HAP-1 (cell line): ENCODE data around the gene IMMP2L.

Source experiments
- DNase-seq, 2 experiments: peaks; one replicate each; pipeline ENCODE4 v3.0.0-alpha.2; 2016 to 2020; ENCODE audit warnings: low spot score in 2 of 2
- H3K27me3 ChIP-seq: fragments of 250-450 bp; sonication (Bioruptor Pico); 2 replicates; pipeline ENCODE4 v1.5.1; 2020; ENCODE audit warnings: low read depth, mild to moderate bottlenecking, moderate library complexity
- H3K36me3 ChIP-seq: fragments of 250-450 bp; sonication (Bioruptor Pico); replicated peaks from 2 replicates; pipeline ENCODE4 v1.5.1; 2020; ENCODE audit warnings: mild to moderate bottlenecking
- H3K4me1 ChIP-seq: fragments of 250-450 bp; sonication (Bioruptor Pico); 2 replicates; pipeline ENCODE4 v1.5.1; 2020; ENCODE audit warnings: mild to moderate bottlenecking
- H3K4me3 ChIP-seq: fragments of 250-450 bp; sonication (Bioruptor Pico); 2 replicates; pipeline ENCODE4 v1.5.1; 2020; ENCODE audit warnings: mild to moderate bottlenecking, moderate library complexity
- H3K9me3 ChIP-seq: fragments of 250-450 bp; sonication (Bioruptor Pico); 2 replicates; pipeline ENCODE4 v1.5.1; 2020; ENCODE audit warnings: mild to moderate bottlenecking, moderate library complexity
- in situ Hi-C: fragments of 300-500 bp; cut with MboI; formaldehyde crosslinking; loops from 3 replicates; pipeline ENCODE4 v1.14.3; 2020; ENCODE audit warnings: low sequenced_read_pairs, inconsistent platforms, mixed read lengths

Gene IMMP2L

DNA sequence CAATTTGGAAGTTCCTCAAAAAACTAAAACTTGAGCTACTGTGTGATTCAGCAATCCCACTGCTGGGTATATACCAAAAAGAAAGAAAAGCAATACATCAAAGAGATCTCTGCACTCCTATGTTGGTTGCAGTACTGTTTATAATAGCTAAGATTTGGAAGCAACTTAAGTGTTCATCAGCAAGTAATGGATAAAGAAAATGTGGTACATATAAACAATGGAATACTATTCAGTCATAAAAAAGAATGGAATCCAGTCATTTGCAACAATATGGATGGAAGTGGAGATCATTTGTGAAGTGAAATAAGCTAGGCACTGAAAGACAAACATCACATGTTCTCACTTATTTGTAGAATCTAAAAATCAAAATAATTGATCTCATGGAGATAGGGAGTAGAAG is 16.5 kb upstream of the IMMP2L start:
- Histone ChIP-seq H3K27me3 (no peaks in the 10 kb centered on the region), H3K36me3 (no peaks in the 10 kb centered on the region), H3K9me3 (no peaks in the 10 kb centered on the region), H3K4me1 (no peaks in the 10 kb centered on the region), H3K4me3 (no peak overlapping the region)
- in situ Hi-C loops = no loop called here
- no peak for DNase-seq

- Histone ChIP-seq H3K27me3 (no peaks in the 10 kb centered on the region), H3K4me1 (no peaks in the 10 kb centered on the region), H3K36me3 (no peaks in the 10 kb centered on the region), H3K9me3 (no peaks in the 10 kb centered on the region; the same call in 1 of the 2 replicates), H3K4me3 (no peak overlapping the region)
- in situ Hi-C loops = no loop called here
- DNase-seq = no peak
Observed at GRCh38 chr7:111571720-111572119, 9.4 kb upstream of the IMMP2L start.

DNA sequence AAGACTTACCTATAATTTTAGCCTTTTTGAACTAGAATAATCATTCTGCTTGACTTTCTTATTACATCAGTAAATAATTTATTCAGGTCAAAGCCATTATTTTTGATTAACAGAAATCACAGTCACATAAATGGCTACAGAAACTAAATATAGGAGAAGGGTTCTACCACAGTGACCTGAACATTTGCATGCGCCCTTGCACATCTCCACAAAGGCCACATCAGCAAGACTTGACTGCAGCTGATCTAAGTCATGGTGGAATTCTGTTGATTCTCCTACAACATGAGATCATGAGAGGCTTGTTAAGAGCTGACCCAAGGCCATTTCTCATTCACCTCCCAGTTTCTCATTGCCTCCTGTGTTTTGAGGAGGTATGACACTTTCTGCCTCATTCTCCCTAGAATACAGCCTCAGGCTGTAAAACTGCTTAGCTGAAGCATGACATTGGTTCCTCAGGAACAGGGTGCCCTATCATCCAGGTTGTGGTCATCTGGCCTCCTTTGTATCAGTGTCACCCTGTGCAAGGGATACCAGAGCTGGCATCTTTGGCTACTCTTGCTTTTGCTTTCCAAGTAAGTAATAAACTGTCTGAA is 6.7 kb upstream of the IMMP2L start:
- Histone ChIP-seq H3K4me3 (no peak overlapping the region), H3K4me1 (0 out of 2 replicates have a peak, but pooled peaks cover 3% of the 10 kb centered on the region), H3K36me3 (no peaks in the 10 kb centered on the region), H3K27me3 (no peaks in the 10 kb centered on the region), H3K9me3 (no peaks in the 10 kb centered on the region; the same call in 1 of the 2 replicates)
- no peak for DNase-seq
- in situ Hi-C loops = no loop called here

DNA sequence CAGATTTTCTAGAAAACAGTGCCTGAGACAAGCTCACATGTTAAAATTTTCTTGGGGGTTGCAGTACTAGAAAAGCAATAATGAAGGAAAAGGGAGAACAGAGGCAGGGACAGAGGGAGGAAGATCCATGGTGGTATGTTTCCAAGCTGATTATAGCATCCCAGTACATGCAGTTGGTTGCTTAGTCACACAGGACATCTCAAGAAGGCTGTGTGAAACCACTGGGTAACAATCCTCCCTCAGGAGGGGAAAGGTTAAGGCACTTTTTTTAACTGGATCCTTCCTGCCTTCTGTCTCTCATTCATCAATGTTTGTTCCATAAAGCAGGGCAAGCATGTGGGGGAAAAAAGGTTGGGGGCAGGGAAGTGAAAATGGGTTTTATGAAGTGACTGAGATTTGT is 6.1 kb upstream of the IMMP2L start:
- Histone ChIP-seq H3K4me1 (0 out of 2 replicates have a peak, but pooled peaks cover 3% of the 10 kb centered on the region), H3K9me3 (no peaks in the 10 kb centered on the region; the same call in 1 of the 2 replicates), H3K36me3 (no peaks in the 10 kb centered on the region), H3K4me3 (no peak overlapping the region), H3K27me3 (no peaks in the 10 kb centered on the region)
- DNase-seq = no peak
- in situ Hi-C loops = no loop called here

DNA sequence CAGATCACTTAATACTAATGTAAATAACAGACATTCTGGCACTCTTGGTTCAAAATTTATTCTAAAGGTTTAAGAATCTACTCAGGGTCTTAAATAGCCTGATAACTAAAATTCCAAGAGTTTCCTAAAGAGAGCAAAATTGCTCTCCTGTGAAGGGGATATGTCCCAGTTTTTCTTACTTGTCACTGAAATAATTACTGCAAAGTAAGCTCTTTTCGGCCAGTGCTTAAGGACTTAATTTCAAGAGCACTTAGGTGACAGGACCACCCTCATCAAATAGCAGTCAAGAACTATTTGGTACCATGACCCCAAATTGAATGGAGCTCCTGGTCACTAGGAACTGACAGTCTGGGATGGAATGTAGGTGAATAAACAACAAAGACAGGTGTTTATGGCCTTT is 1.8 kb upstream of the IMMP2L start:
- in situ Hi-C loops = no loop called here
- no peaks in the 10 kb centered on the region for H3K27me3 ChIP-seq
- no peaks in the 10 kb centered on the region for H3K9me3 ChIP-seq
- H3K36me3 ChIP-seq = peaks cover 3% of the 10 kb centered on the region
- DNase-seq = no peak
- peaks cover 11% of the 10 kb centered on the region; the same call in 1 of the 2 replicates for H3K4me1 ChIP-seq
- no peak overlapping the region for H3K4me3 ChIP-seq

DNA sequence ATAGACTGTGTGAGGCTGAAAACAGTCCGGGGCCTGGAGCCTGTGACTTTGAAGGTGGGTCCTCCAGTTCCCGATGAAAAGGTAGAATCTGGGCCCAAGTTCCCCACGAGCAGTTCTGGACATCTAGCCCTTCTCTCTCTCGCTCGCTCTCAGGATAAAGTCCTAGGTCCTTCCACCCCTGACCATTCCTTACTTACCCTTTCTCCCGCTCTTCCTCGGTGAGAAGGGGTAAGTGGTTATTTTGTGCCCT is 713 bp downstream of the IMMP2L start:
- Histone ChIP-seq H3K27me3 (no peaks in the 10 kb centered on the region), H3K9me3 (no peaks in the 10 kb centered on the region), H3K4me3 (peak overlapping the region; percentile 60), H3K36me3 (peaks cover 11% of the 10 kb centered on the region), H3K4me1 (peaks cover 11% of the 10 kb centered on the region; the same call in 1 of the 2 replicates)
- in situ Hi-C loops = no loop called here
- peak in 1 of 2 experiments; percentile 7 for DNase-seq

- peaks cover 8% of the 10 kb centered on the region; the same call in 1 of the 2 replicates for H3K4me1 ChIP-seq
- no peaks in the 10 kb centered on the region for H3K9me3 ChIP-seq
- in situ Hi-C loops = no loop called here
- H3K27me3 ChIP-seq = no peaks in the 10 kb centered on the region
- peak overlapping the region; percentile 60 for H3K4me3 ChIP-seq
- H3K36me3 ChIP-seq = peaks cover 11% of the 10 kb centered on the region
- peak; percentile 8 to 15 for DNase-seq
Observed at GRCh38 chr7:111560773-111561653, 1.3 kb downstream of the IMMP2L start.

GRCh38 chr7:111558991-111559390 is 3.3 kb downstream of the IMMP2L start:
- in situ Hi-C loops = no loop called here
- Histone ChIP-seq H3K9me3 (no peaks in the 10 kb centered on the region), H3K4me3 (no peak overlapping the region), H3K36me3 (peaks cover 16% of the 10 kb centered on the region), H3K4me1 (peaks cover 8% of the 10 kb centered on the region; the same call in 1 of the 2 replicates), H3K27me3 (no peaks in the 10 kb centered on the region)
- no peak for DNase-seq

- H3K4me1 ChIP-seq = peaks cover 6% of the 10 kb centered on the region; the same call in 1 of the 2 replicates
- no peaks in the 10 kb centered on the region for H3K27me3 ChIP-seq
- H3K36me3 ChIP-seq = peaks cover 17% of the 10 kb centered on the region
- in situ Hi-C loops = no loop called here
- no peak overlapping the region for H3K4me3 ChIP-seq
- no peak for DNase-seq
- H3K9me3 ChIP-seq = no peaks in the 10 kb centered on the region
Observed at GRCh38 chr7:111556977-111557376, 5.3 kb downstream of the IMMP2L start.

DNA sequence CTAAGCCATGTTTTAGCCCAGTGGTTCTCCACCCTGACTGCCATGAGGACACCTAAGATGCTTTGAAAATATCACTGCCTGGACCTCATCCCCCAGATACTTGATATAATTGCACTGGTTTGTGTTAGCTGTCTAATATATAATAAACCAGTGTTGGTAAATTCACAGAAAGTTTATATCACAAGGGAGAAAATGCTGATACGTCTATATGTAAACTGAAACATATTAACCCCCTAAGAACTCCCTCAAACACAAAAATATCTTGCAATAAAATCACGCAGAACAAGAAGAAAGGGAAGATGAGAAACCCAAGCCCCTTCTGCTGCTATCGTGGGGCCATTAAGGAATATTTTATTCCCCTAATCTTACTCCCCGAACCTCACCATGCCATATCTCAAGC is 8.2 kb downstream of the IMMP2L start:
- H3K36me3 ChIP-seq = peaks cover 20% of the 10 kb centered on the region

GRCh38 chr7:111541067-111541466 is 21.2 kb downstream of the IMMP2L start:
- in situ Hi-C loops = no loop called here
- H3K36me3 ChIP-seq = no peaks in the 10 kb centered on the region; the same call in none of the 2 replicates
- no peaks in the 10 kb centered on the region for H3K27me3 ChIP-seq
- H3K9me3 ChIP-seq = no peaks in the 10 kb centered on the region
- no peaks in the 10 kb centered on the region for H3K4me1 ChIP-seq
- no peak overlapping the region for H3K4me3 ChIP-seq
- no peak for DNase-seq

More for the DNA sequence above, 8.2 kb downstream of the IMMP2L start:
- Histone ChIP-seq H3K9me3 (no peaks in the 10 kb centered on the region), H3K4me1 (no peaks in the 10 kb centered on the region), H3K4me3 (no peak overlapping the region), H3K27me3 (no peaks in the 10 kb centered on the region)
- no peak for DNase-seq
- in situ Hi-C loops = no loop called here

GRCh38 chr7:111540199-111540815 is 22.0 kb downstream of the IMMP2L start:
- H3K4me3 ChIP-seq = no peak overlapping the region
- in situ Hi-C loops = no loop called here
- H3K27me3 ChIP-seq = no peaks in the 10 kb centered on the region
- H3K4me1 ChIP-seq = no peaks in the 10 kb centered on the region
- no peak for DNase-seq
- H3K36me3 ChIP-seq = no peaks in the 10 kb centered on the region; the same call in none of the 2 replicates
- no peaks in the 10 kb centered on the region for H3K9me3 ChIP-seq

GRCh38 chr7:111537134-111537533 is 25.2 kb downstream of the IMMP2L start:
- Histone ChIP-seq H3K27me3 (no peaks in the 10 kb centered on the region), H3K4me3 (no peak overlapping the region), H3K36me3 (no peaks in the 10 kb centered on the region), H3K9me3 (no peaks in the 10 kb centered on the region), H3K4me1 (no peaks in the 10 kb centered on the region)
- no peak for DNase-seq
- in situ Hi-C loops = no loop called here
